ENCODE measurements around the gene PSMD12.

GRCh38 chr17:67372751-67373150 is 6.4 kb upstream of the PSMD12 start:
- TF ChIP-seq REST (IDR thresholded peaks at IDR 0.05; ENCODE audit: insufficient read depth in 1 of 2, low read depth in 2 of 2, low read length in 2 of 2), result no peak
- TF ChIP-seq POLR2AphosphoS5 (IDR thresholded peaks at IDR 0.05; ENCODE audit: low read depth, low read length), result no peak
- TF ChIP-seq FOXP2 (optimal IDR thresholded peaks at IDR 0.05; ENCODE audit: borderline replicate concordance, extremely low read depth, extremely low read length, insufficient read depth), result no peak
- no peak for TF ChIP-seq TAF1 (IDR thresholded peaks at IDR 0.05; ENCODE audit: borderline replicate concordance, insufficient read depth, low read length)

All from PFSK-1 (cell line).